ENCODE measurements around the gene KIF12. TPM values are rescaled to one million over a fixed set of nuclear protein-coding genes. Genes with fewer than 3 reads are reported as not detected.

Gene KIF12
- polyA plus RNA-seq, 1 donor (not counting 4 experiments of a cell fraction or from before 2014, with no cell fraction given), result 1.5 TPM

DNA sequence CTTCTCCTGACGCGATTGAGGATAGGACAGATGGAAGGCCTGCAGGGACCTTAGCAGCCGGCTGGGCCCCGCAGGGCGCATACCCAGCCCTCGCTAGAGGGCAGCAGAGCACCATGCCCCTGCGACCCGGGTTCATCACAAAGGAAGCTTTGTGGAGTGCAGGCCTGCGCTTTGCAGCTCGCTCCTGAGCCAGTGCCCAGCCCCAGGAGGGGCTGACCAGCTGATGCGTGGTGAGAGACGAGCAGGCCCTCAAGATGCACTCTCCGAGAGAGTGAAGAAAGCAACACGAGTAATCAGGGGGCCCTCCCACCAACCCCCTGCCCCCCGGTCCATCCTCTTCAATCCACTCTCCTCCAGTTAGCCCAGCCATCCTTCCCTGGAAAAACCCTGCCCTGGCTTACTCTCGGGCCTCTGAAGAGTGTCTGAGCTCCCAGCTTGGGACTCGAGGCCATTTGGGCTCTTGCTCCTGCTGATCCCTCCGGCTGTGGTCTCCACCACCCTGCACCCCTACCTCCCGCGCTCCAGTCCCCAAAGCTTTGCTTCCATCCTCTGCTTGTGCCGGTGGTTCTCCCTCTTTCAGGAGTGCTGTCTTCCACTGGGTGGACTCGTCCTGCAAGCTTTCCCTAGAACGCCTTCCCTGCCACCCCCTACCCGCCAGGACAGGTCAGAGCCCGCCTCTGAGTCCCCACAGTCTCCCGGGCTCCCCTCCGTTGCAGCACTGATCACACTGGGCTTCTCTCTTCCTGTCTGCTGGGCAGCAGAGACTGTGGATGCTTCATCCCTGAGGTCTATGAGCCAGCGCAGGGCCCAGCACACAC, 9.1 kb upstream of the KIF12 start:
- dilution Hi-C loops (cut with MboI; ENCODE audit: extremely low pct_ligation_motif_present, low sequenced_read_pairs), result no loop called here
- TF ChIP-seq EZH2 (IDR thresholded peaks at IDR 0.05; ENCODE audit: low read length) (no peak), CTCF (optimal IDR thresholded peaks at IDR 0.05 in 1 of 3, IDR thresholded peaks at IDR 0.05 in 1 of 3, conservative IDR thresholded peaks at IDR 0.05 in 1 of 3; ENCODE audit: extremely low read depth in 1 of 3, insufficient read depth in 2 of 3, low read length in 3 of 3) (peak; percentile 93 to 100 (median 97))
- H3K9ac ChIP-seq (ENCODE audit: control insufficient read depth, extremely low read depth, insufficient read depth, low read length), result no peak overlapping the region
- H3K36me3 ChIP-seq (ENCODE audit: control insufficient read depth in 2 of 2, extremely low read depth in 1 of 2, insufficient read depth in 2 of 2, low read length in 2 of 2), result no peaks in the 10 kb centered on the region
- H3K27me3 ChIP-seq (ENCODE audit: control insufficient read depth, extremely low read depth, insufficient read depth, low read length), result no peaks in the 10 kb centered on the region
- no peak overlapping the region for H3K27ac ChIP-seq (ENCODE audit: control insufficient read depth, insufficient read depth, low read length)
- peaks cover 7% of the 10 kb centered on the region for H3K4me1 ChIP-seq (ENCODE audit: control insufficient read depth, extremely low read depth, insufficient read depth, low read length)
- H4K20me1 ChIP-seq (ENCODE audit: control insufficient read depth, extremely low read depth, insufficient read depth, low read length), result no peaks in the 10 kb centered on the region
- H2AFZ ChIP-seq (ENCODE audit: control insufficient read depth, low read length), result no peak overlapping the region
- DNase-seq (ENCODE audit: low read depth, low spot score), result no peak
- no peaks in the 10 kb centered on the region for H3K9me1 ChIP-seq (ENCODE audit: control insufficient read depth, extremely low read depth, insufficient read depth, low read length)
- peak; percentile 77 for FAIRE-seq
- H3K79me2 ChIP-seq (ENCODE audit: control insufficient read depth, insufficient read depth, low read length), result no peaks in the 10 kb centered on the region
- H3K4me2 ChIP-seq (ENCODE audit: control insufficient read depth, extremely low read depth, insufficient read depth, low read depth, low read length), result no peak overlapping the region
- no peak overlapping the region for H3K4me3 ChIP-seq (ENCODE audit: control insufficient read depth in 2 of 3, extremely low read depth in 1 of 3, insufficient read depth in 2 of 3, low read depth in 1 of 3, low read length in 3 of 3)
- no peaks in the 10 kb centered on the region for H3K9me3 ChIP-seq (ENCODE audit: control insufficient read depth, low read depth, low read length)

GRCh38 chr9:114107286-114108001, 8.4 kb upstream of the KIF12 start:
- no peaks in the 10 kb centered on the region for H3K36me3 ChIP-seq (ENCODE audit: control insufficient read depth in 2 of 2, extremely low read depth in 1 of 2, insufficient read depth in 2 of 2, low read length in 2 of 2)
- FAIRE-seq (no peak), DNase-seq (ENCODE audit: low read depth, low spot score) (no peak)
- dilution Hi-C loops (cut with MboI; ENCODE audit: extremely low pct_ligation_motif_present, low sequenced_read_pairs), result no loop called here
- H3K9me1 ChIP-seq (ENCODE audit: control insufficient read depth, extremely low read depth, insufficient read depth, low read length), result no peaks in the 10 kb centered on the region
- H2AFZ ChIP-seq (ENCODE audit: control insufficient read depth, low read length), result no peak overlapping the region
- no peak overlapping the region for H3K27ac ChIP-seq (ENCODE audit: control insufficient read depth, insufficient read depth, low read length)
- no peaks in the 10 kb centered on the region for H3K27me3 ChIP-seq (ENCODE audit: control insufficient read depth, extremely low read depth, insufficient read depth, low read length)
- H4K20me1 ChIP-seq (ENCODE audit: control insufficient read depth, extremely low read depth, insufficient read depth, low read length), result no peaks in the 10 kb centered on the region
- no peak for TF ChIP-seq CTCF (optimal IDR thresholded peaks at IDR 0.05 in 1 of 3, IDR thresholded peaks at IDR 0.05 in 1 of 3, conservative IDR thresholded peaks at IDR 0.05 in 1 of 3; ENCODE audit: extremely low read depth in 1 of 3, insufficient read depth in 2 of 3, low read length in 3 of 3)
- no peak for TF ChIP-seq EZH2 (IDR thresholded peaks at IDR 0.05; ENCODE audit: low read length)
- H3K4me3 ChIP-seq (ENCODE audit: control insufficient read depth in 2 of 3, extremely low read depth in 1 of 3, insufficient read depth in 2 of 3, low read depth in 1 of 3, low read length in 3 of 3), result no peak overlapping the region
- no peak overlapping the region for H3K9ac ChIP-seq (ENCODE audit: control insufficient read depth, extremely low read depth, insufficient read depth, low read length)
- H3K9me3 ChIP-seq (ENCODE audit: control insufficient read depth, low read depth, low read length), result no peaks in the 10 kb centered on the region
- H3K4me1 ChIP-seq (ENCODE audit: control insufficient read depth, extremely low read depth, insufficient read depth, low read length), result peaks cover 5% of the 10 kb centered on the region
- no peaks in the 10 kb centered on the region for H3K79me2 ChIP-seq (ENCODE audit: control insufficient read depth, insufficient read depth, low read length)
- H3K4me2 ChIP-seq (ENCODE audit: control insufficient read depth, extremely low read depth, insufficient read depth, low read depth, low read length), result no peak overlapping the region

Measured in keratinocyte (primary cell).